Raji (cell line): ENCODE measurements around the gene MPV17L.
"Not testable (repeated sequence)": the region's sequence is repeated elsewhere in the genome, so short reads cannot be mapped to it uniquely, and the experiment has no call there.

Source experiments
- POLR2A ChIP-seq: IDR thresholded peaks from 2 replicates; pipeline ENCODE4 v1.6.1; 2011; ENCODE audit warnings: low read depth, low read length, control low read depth; ENCODE audit not compliant: insufficient read depth

Gene MPV17L

GRCh38 chr16:15395631-15396508, at the start of gene MPV17L:
Gene MPV17L, plus strand, starts transcription at chr16:15395754. Its CDS starts 144 bp downstream, at chr16:15395898.
- TF ChIP-seq POLR2A, result not testable (repeated sequence)

DNA sequence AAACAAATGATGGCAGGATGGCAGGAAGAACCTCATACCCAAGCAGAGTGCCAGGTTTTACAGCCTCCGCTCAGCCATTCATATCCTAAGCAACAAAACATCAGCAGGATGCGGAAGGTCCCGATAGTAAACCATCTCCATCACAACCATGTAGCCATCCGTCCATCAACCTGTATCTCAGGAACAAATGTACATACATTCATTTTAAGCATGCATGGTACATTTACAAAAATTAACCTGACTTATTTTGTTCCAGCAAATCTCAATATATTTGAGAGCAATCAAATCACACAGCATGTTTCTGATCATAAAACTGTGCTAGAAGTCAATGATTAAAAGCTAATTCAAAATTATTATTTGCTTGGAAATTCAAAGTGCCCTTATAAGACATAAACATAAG, 17.4 kb upstream of the MPV17L start, which contains the start of gene NPIPA5:
NPIPA5 (minus strand) TSS at position 101 of the 400 bp plus-strand sequence; CDS start at position 101, 0 bp downstream.
- not testable (repeated sequence) for TF ChIP-seq POLR2A

- TF ChIP-seq POLR2A, result no peak
Observed at GRCh38 chr16:15396948-15397594, 1.5 kb downstream of the MPV17L start.

DNA sequence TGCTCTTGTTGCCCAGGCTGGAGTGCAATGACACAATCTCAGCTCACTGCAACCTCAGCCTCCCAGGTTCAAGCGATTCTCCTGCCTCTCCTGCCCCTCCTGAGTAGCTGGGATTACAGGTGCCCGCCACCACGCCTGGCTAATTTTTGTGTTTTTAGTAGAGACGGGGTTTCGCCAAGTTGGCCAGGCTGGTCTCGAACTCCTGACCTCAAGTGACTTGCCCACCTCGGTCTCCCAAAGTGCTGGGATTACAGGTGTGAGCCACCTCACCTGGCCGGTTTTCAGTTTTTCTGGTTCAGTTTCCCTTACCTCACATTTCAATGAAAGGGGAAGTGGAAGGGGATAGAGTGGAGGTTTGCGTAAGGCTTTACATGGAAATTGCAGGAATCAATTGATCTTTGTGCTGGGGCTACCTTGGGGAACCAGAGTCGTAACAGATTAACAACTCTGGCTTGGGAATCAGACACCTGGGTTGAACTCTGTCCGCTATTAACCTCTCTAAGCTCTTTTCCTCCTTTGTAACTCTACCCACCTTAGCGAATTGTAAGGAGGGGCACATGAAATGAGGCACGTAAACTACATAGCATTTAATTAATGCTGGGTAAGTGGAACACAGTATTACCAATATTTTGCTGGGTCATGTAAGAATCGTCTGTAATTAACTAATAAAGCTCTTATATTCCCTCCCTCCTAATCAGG, 3.2 kb downstream of the MPV17L start:
- TF ChIP-seq POLR2A, result no peak

DNA sequence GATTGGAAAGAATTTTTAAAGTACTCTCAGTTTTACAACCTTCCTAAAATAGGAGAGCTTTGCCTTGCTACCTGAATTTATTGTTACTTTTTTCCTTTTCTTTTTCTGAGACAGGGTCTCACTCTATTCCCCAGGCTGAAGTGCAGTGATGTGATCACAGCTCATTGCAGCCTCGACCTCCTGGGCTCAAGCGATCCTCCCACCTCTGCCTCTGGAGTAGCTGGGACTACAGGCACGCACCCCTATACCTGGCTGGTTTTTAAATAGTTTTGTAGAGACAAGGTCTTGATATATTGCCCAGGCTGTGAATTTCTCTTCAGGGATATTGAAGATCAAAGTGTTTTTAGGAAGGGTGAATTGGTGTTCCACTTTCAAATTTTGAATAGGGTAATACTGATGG, 3.8 kb downstream of the MPV17L start:
- no peak for TF ChIP-seq POLR2A

DNA sequence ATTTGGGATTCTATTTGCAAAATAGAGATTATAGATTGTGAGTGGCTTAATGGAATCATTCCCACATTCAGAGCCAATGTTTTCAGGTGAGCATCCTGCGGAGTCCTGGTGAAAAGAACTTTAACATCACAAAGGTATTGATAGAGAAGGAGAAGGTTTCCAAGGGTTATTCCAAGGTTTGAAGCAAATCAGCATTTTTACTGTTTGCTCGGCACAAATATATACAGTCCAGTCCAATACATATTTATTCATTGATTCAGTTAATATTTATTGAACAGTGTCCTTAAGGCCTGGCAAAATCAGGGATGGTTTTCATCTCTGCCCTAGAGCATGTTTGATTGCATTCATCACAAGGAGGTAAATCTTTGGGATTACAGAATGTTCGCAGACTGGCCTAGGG, 6.4 kb downstream of the MPV17L start:
- TF ChIP-seq POLR2A, result no peak

- no peak for TF ChIP-seq POLR2A
Observed at GRCh38 chr16:15403392-15403995, 7.9 kb downstream of the MPV17L start.

DNA sequence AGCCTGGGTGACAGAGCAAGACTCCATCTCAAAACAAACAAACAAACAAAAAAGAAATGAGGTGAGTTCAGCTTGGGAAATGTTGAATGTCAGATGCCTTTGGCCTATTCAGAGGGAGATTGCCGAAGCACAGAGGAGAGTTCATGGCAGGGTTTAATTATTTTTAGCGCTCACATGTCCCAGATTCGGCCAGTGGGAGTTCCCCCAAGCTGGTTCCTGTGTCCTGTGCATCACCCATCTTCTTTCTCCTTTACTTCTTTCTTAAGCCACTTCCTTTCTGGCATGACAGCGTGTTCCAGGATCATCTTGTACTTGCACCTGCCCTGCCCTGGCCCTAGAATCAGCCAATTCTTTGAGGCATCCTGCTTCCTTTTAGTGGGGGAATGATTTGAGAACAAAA, 9.2 kb downstream of the MPV17L start:
- no peak for TF ChIP-seq POLR2A

- no peak for TF ChIP-seq POLR2A
Observed at GRCh38 chr16:15415511-15415985, 20.0 kb downstream of the MPV17L start.

DNA sequence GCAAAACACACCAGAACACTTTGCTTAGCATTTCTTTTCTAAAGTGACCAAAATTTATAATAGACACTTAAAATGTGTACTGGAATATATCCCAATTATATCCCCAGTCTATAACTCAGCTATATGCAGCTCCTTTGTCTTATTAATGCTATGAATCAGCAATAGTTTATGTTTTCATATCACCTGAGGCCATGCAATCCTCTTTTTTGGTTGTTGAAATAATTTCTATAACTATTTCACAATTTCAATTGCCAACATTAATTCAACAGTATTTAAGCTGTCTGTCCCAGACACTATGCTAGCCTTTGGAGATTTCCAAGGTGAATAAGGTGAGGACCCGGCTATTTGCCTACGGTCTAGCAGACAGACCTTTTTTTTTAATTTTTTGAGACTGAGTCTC, 21.6 kb downstream of the MPV17L start:
- TF ChIP-seq POLR2A, result no peak

- TF ChIP-seq POLR2A, result no peak
Observed at GRCh38 chr16:15418206-15418605, 22.7 kb downstream of the MPV17L start.

DNA sequence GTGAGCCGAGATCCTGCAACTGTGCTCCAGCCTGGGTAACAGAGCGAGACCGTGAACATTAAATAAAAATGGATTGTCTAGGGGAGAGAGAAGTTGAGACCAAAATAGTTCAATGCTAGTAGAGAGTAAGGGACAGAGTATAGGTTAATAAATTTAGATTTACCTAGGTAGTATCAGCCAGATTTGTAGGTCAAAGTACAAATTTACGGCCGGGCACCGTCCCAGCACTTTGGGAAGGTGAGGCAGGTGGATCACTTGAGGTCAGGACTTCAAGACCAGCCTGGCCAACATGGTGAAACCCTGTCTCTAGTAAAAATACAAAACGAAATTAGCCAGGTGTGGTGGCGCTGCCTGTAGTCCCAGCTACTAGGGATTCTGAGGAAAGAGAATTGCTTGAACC, 26.7 kb downstream of the MPV17L start:
- no peak for TF ChIP-seq POLR2A

DNA sequence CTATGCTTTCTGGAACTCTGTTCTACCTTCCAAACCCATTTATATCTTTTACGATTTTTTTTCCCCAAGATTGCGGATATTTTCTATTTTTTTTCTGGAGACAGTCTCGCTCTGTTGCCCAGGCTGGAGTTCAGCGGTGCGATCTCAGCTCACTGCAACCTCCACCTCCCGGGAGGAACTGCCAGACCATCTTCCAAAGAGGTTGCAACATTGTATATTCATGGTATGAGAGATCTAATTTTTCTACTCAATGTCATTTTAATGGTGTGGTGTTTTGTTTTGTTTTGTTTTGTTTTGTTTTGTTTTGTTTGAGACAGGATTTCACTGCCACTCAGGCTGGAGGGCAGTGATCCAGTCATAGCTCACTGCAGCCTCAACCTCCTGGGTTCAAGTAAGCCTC, 30.3 kb downstream of the MPV17L start:
- TF ChIP-seq POLR2A, result no peak

DNA sequence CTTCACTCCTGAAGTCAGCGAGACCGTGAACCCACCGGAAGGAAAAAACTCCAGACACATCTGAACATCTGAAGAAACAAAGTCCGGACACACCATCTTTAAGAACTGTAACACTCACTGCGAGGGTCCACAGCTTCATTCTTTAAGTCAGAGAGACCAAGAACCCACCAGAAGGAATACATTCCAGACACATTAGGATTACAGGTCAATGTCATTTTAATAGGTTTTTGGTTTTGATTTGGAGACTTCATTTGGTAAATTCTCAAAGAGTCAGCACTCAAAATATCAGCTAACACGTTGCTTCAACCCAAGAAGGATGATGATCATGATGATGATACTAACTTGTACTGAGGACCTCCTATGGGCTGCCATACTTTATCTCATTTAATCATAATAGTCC, 31.2 kb downstream of the MPV17L start:
- TF ChIP-seq POLR2A, result no peak

DNA sequence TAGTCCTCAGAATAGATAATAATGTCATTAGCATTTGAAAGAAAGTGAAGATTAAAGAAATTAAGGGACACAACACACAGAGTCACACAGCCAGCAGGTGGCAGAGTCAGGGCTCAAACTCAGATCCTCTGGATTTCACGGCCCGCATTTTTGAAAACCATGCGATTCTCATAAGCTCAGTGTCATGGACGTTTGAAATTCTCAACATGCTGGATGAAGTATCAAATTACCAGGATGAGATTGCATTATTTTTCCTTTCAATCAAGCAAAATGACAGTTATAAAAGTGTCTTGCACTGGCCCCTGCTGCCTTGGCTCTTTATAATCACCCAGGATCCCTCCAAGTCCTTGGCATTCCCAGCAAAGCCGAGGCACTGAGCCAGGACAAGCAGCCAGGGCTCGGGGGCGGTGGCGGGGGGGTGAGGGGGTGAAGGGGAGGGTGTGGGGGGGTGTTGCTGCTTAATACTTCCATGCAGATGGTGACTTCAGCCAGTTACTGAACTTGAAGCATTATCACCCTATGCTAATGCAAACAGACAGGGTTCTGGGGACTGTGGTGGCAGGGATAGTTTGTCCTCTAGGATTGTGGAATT, 32.2 kb downstream of the MPV17L start:
- no peak for TF ChIP-seq POLR2A
